Brain microvascular endothelial cell (primary cell): ENCODE data around the gene DNAJC16.
A peak's percentile ranks its signal among the peaks of the same experiment; 100 is the strongest.

ENCODE experiments used
- DNase-seq: peaks from one replicate; pipeline ENCODE4 v3.0.0-alpha.2; 2020
- H3K27ac ChIP-seq: fragments of 250-450 bp; sonication (Bioruptor Pico); 2 replicates; pipeline ENCODE4 v1.5.1; 2020; ENCODE audit warnings: mild to moderate bottlenecking, moderate library complexity
- H3K27me3 ChIP-seq: fragments of 250-450 bp; sonication (Bioruptor Pico); replicated peaks from 2 replicates; pipeline ENCODE4 v1.5.1; 2020; ENCODE audit warnings: mild to moderate bottlenecking
- H3K36me3 ChIP-seq: fragments of 250-450 bp; sonication (Bioruptor Pico); replicated peaks from 2 replicates; pipeline ENCODE4 v1.5.1; 2020; ENCODE audit warnings: mild to moderate bottlenecking
- H3K4me3 ChIP-seq: 2 replicates; pipeline ENCODE4 v1.5.1; 2011; ENCODE audit warnings: low read depth, mild to moderate bottlenecking, control low read depth, low read length, moderate library complexity
- in situ Hi-C: cut with HindIII; loops from 2 replicates; pipeline ENCODE4 v1.10.0; 2017; ENCODE audit warnings: low sequenced_read_pairs, low pct_ligation_motif_present
- TF ChIP-seq, protein P1 (sequence below): IDR thresholded peaks from 2 replicates; pipeline ENCODE4 v1.5.1; 2011; ENCODE audit warnings: low read depth, mild to moderate bottlenecking, moderate library complexity, low read length, control low read depth, inconsistent platforms; ENCODE audit errors: missing control alignments

Gene DNAJC16

DNA sequence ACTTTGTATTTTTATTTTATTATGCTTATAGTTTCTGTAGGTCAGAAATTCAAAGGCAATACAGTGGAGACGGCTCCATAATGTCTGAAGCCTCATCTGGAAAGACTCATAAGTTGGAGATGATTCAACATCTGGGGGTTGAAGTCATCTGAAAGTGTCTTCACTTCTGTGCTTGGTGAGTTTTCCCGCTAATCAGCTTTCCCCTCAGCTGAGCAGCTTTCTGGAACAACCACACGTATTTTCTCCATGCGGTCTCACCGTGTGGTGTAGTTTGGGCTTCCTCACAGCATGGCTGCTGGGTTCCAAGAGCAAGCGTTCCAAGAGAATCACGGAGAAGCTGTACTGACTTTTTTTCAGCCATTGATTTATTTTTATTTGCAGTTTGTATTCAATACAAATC, 83.0 kb downstream of the DNAJC16 start:
- Histone ChIP-seq H3K36me3 (no peaks in the 10 kb centered on the region), H3K4me3 (no peak overlapping the region), H3K27ac (no peak overlapping the region), H3K27me3 (no peaks in the 10 kb centered on the region)
- TF ChIP-seq, protein P1, sequence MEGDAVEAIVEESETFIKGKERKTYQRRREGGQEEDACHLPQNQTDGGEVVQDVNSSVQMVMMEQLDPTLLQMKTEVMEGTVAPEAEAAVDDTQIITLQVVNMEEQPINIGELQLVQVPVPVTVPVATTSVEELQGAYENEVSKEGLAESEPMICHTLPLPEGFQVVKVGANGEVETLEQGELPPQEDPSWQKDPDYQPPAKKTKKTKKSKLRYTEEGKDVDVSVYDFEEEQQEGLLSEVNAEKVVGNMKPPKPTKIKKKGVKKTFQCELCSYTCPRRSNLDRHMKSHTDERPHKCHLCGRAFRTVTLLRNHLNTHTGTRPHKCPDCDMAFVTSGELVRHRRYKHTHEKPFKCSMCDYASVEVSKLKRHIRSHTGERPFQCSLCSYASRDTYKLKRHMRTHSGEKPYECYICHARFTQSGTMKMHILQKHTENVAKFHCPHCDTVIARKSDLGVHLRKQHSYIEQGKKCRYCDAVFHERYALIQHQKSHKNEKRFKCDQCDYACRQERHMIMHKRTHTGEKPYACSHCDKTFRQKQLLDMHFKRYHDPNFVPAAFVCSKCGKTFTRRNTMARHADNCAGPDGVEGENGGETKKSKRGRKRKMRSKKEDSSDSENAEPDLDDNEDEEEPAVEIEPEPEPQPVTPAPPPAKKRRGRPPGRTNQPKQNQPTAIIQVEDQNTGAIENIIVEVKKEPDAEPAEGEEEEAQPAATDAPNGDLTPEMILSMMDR, result no peak
- in situ Hi-C loops, result no loop called here
- DNase-seq, result no peak

GRCh38 chr1:15610167-15610566, 83.5 kb downstream of the DNAJC16 start:
- Histone ChIP-seq H3K27ac (no peak overlapping the region), H3K36me3 (no peaks in the 10 kb centered on the region), H3K4me3 (no peak overlapping the region), H3K27me3 (no peaks in the 10 kb centered on the region)
- in situ Hi-C loops, result no loop called here
- TF ChIP-seq, protein P1, result no peak
- no peak for DNase-seq

GRCh38 chr1:15616373-15617172, 89.9 kb downstream of the DNAJC16 start:
- TF ChIP-seq, protein P1, result no peak
- no peaks in the 10 kb centered on the region for H3K27me3 ChIP-seq
- H3K4me3 ChIP-seq, result peak overlapping the region; percentile 58
- in situ Hi-C loops, result no loop called here
- no peaks in the 10 kb centered on the region for H3K36me3 ChIP-seq
- no peak for DNase-seq
- peak overlapping the region; percentile 45 for H3K27ac ChIP-seq

DNA sequence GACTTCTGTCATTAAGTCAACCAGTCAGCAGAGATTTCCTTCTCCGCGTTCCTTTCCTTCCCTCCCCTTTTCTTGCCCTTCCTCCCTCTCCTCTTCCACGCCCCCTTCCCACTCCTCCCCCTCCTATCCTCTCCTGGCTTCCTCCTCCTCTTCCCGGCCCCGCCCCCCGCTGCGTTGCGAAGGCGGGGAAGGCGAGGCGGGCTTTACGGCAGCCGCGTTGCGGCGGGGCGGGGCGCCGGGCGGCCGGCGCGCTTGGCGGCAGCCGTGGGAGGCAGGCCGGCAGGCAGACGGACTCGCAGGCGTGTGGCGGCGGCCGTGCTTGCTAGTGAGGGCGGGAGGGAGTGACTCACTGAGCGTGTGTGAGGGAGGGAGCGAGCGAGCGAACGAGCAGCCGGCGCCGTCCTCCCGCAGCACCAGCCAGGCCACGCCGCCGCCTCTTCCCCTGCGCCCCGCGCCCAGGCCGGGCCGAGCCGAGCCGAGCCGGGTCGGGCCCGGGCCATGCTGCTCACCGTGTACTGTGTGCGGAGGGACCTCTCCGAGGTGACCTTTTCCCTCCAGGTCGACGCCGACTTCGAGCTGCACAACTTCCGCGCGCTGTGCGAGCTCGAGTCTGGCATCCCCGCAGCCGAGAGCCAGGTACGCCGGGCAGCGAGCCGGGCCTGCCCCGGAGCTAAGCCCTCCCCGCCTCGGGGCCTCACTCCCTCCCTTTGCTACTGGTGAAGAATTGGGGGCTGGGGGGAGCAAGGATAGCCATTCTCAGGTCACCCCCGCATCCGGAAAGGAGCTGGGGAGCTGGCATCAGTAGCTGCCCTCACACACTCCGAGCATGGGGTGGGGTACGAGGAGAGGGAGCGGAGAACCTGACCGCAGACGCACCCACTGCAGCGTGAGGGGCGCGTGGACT, 90.8 kb downstream of the DNAJC16 start, which contains the start of gene DDI2:
TSS of gene DDI2 (plus strand) at position 286 of the 904 bp plus-strand sequence. CDS start at position 499, 213 bp downstream.
- in situ Hi-C loops, result no loop called here
- H3K27ac ChIP-seq, result peak within 1 kb of the TSS; percentile 81
- TF ChIP-seq, protein P1, result no peak
- H3K27me3 ChIP-seq, result no peaks in the 10 kb centered on the region
- H3K36me3 ChIP-seq, result no peaks in the 10 kb centered on the region
- peak within 1 kb of the TSS; percentile 98 for H3K4me3 ChIP-seq
- peak; percentile 97 for DNase-seq

DNA sequence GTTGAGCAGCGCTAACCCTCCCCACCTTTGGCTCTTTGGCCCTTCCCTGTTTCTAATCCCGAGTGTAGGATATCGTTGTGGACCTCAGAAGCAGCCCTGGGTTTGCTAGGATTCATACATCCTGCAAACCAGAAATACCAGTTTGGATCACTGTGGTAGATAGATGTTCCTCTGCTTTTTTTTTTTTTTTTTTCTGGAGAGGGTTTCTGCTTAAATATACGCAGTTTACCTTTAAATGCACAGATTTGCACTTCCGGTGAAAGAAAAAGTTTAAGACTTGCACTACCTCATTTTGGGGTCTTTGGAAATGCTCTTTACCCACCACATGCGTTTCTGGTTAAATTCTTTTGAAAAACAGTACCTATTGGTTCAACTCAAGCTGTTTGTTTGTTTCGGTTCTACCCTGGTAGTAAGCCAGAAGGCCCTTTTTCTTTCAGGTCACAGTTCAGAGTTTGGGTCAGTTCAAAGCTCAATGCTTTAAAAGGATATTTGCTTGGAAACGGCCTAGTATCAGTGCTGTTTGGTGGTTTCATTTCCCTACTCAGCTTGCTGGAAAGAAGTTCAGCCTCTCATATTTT, 91.5 kb downstream of the DNAJC16 start:
- H3K27me3 ChIP-seq, result no peaks in the 10 kb centered on the region
- DNase-seq, result no peak
- in situ Hi-C loops, result no loop called here
- H3K36me3 ChIP-seq, result no peaks in the 10 kb centered on the region
- TF ChIP-seq, protein P1, result no peak
- peak overlapping the region; percentile 98 for H3K4me3 ChIP-seq
- peak overlapping the region; percentile 81 for H3K27ac ChIP-seq
